ENCODE measurements around the gene MYBPC1. TPM values are rescaled to one million over a fixed set of nuclear protein-coding genes. Genes with fewer than 3 reads are reported as not detected.

The MYBPC1 gene
- total and polyA plus RNA-seq, 2 of the 13 experiments (the other 11 are each of a cell fraction or from before 2014, with no cell fraction given): 0.31 to 0.53 TPM

DNA sequence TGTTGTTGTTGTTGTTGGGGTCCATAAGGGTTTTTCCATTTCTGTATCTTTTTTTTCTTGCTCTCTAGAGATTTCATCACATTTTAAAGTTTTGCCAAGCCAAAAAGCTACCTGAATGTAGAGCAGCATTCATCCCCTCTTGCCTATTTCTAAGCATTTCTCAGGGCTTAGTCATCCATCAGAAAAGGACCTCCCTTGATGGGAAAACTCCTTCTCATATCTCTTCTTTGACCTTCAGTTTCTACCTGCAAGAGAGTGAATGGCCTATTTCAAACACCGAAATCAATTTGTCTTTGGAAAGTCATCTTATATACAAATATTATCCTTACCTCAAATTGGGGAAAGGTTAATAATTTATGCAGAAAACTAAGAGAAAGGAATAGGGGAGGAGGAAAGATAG is 4.5 kb downstream of the MYBPC1 start (continued):
- TF ChIP-seq, protein P1, sequence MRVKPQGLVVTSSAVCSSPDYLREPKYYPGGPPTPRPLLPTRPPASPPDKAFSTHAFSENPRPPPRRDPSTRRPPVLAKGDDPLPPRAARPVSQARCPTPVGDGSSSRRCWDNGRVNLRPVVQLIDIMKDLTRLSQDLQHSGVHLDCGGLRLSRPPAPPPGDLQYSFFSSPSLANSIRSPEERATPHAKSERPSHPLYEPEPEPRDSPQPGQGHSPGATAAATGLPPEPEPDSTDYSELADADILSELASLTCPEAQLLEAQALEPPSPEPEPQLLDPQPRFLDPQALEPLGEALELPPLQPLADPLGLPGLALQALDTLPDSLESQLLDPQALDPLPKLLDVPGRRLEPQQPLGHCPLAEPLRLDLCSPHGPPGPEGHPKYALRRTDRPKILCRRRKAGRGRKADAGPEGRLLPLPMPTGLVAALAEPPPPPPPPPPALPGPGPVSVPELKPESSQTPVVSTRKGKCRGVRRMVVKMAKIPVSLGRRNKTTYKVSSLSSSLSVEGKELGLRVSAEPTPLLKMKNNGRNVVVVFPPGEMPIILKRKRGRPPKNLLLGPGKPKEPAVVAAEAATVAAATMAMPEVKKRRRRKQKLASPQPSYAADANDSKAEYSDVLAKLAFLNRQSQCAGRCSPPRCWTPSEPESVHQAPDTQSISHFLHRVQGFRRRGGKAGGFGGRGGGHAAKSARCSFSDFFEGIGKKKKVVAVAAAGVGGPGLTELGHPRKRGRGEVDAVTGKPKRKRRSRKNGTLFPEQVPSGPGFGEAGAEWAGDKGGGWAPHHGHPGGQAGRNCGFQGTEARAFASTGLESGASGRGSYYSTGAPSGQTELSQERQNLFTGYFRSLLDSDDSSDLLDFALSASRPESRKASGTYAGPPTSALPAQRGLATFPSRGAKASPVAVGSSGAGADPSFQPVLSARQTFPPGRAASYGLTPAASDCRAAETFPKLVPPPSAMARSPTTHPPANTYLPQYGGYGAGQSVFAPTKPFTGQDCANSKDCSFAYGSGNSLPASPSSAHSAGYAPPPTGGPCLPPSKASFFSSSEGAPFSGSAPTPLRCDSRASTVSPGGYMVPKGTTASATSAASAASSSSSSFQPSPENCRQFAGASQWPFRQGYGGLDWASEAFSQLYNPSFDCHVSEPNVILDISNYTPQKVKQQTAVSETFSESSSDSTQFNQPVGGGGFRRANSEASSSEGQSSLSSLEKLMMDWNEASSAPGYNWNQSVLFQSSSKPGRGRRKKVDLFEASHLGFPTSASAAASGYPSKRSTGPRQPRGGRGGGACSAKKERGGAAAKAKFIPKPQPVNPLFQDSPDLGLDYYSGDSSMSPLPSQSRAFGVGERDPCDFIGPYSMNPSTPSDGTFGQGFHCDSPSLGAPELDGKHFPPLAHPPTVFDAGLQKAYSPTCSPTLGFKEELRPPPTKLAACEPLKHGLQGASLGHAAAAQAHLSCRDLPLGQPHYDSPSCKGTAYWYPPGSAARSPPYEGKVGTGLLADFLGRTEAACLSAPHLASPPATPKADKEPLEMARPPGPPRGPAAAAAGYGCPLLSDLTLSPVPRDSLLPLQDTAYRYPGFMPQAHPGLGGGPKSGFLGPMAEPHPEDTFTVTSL (CRISPR knock-in tag; IDR thresholded peaks at IDR 0.05; ENCODE audit: borderline replicate concordance): 0 out of 2 replicates have a peak, but pooled peaks have one; percentile 5
- TF ChIP-seq ZNF883 (CRISPR knock-in tag; IDR thresholded peaks at IDR 0.05; ENCODE audit: not compliant biosample characterization): no peak
- TF ChIP-seq SIX4 (CRISPR knock-in tag; IDR thresholded peaks at IDR 0.05): 0 out of 2 replicates have a peak, but pooled peaks have one; percentile 34
- no peak for TF ChIP-seq ZNF501 (CRISPR knock-in tag; IDR thresholded peaks at IDR 0.05)
- TF ChIP-seq ZNF251 (CRISPR knock-in tag; IDR thresholded peaks at IDR 0.05): no peak
- no peak for TF ChIP-seq ATF5 (CRISPR knock-in tag; IDR thresholded peaks at IDR 0.05; ENCODE audit: low read depth)
- TF ChIP-seq IKZF5 (CRISPR knock-in tag; IDR thresholded peaks at IDR 0.05): no peak
- no peak for TF ChIP-seq ZIK1 (CRISPR knock-in tag; IDR thresholded peaks at IDR 0.05; ENCODE audit: borderline replicate concordance, low read depth)
- peak; percentile 40; the same call in 1 of the 2 replicates for TF ChIP-seq ATF2 (CRISPR knock-in tag; IDR thresholded peaks at IDR 0.05)
- peak; percentile 44; the same call in 1 of the 2 replicates for TF ChIP-seq MIXL1 (CRISPR knock-in tag; IDR thresholded peaks at IDR 0.05)
- TF ChIP-seq ZNF605 (CRISPR knock-in tag; IDR thresholded peaks at IDR 0.05): no peak
- TF ChIP-seq U2AF1 (optimal IDR thresholded peaks at IDR 0.05; ENCODE audit: low read depth, low read length): no peak
- TF ChIP-seq, protein P2, sequence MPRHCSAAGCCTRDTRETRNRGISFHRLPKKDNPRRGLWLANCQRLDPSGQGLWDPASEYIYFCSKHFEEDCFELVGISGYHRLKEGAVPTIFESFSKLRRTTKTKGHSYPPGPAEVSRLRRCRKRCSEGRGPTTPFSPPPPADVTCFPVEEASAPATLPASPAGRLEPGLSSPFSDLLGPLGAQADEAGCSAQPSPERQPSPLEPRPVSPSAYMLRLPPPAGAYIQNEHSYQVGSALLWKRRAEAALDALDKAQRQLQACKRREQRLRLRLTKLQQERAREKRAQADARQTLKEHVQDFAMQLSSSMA (CRISPR knock-in tag; IDR thresholded peaks at IDR 0.05): no peak
